LHCN-M2 (cell line): ENCODE results near the gene PDC. TPM values are rescaled to one million over a fixed set of nuclear protein-coding genes. Genes with fewer than 3 reads are reported as not detected.
"Not testable (repeated sequence)": the region's sequence is repeated elsewhere in the genome, so short reads cannot be mapped to it uniquely, and the experiment has no call there.

Experiments
- DNase-seq: peaks from one replicate; pipeline ENCODE4 v3.0.0-alpha.2; 2012; ENCODE audit warnings: low read depth
- total RNA-seq: library from RNA; depleted of rRNA; stranded (reverse); fragments of >200 nt; gene quantifications from 2 replicates; pipeline ENCODE4 v1.2.3, GENCODE V29; 2014

The PDC gene
- total RNA-seq, 1 experiment from 2014 or later = not detected

DNA sequence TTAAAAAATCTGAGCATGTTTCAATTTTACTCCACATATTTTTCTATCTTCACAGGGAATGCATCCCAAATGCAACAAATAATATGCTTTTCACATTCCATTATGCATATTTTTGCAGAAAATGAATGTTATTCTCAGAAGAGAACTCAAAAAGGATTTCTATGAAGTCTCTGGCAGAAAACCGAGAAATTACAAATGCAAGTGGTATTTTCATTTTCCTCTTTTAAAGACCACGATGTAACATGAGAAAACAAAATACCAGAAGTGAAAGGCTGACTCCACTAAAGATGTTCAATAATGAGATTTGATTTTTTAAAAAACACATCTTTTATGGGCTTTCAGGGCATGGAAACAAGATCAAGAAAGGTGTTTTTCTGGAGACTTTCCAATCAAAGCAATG lies 5.0 kb upstream of the PDC start:
- no peak for DNase-seq

DNA sequence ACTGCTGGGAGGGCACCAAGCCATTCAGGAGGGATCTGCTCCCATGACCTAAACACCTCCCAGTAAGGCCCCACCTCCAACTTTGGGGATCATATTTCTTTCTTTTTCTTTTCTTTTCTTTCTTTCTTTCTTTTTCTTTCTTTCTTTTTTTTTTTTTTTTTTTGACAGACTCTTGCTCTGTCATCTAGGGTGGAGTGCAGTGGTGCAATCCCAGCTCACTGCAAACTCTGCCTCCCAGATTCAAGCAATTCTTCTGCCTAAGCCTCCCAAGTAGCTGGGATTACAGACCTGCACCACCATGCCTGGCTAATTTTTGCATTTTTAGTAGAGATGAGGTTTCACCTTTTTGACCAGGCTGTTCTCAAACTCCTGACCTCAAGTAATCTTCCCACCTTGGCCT lies 4.6 kb upstream of the PDC start:
- DNase-seq = not testable (repeated sequence)

DNA sequence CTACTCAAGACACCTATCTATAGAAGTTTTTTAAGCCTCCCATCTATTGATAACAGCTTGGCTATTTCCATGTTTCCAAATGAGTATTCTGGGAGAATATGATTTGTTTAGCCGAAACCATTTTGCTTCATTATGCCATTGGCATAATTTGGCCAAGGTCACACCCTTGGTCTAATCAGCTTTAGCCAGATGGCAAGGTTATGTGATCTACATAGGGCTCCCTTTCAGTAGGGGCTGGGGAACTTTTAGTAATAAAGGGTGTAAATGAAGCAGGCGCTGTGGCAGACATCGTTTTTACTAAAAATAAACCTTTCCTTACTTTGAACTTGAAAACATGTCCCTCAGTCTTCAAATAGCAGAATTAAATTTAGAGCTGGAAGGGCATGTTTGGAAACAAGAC lies 3.0 kb upstream of the PDC start:
- no peak for DNase-seq

DNA sequence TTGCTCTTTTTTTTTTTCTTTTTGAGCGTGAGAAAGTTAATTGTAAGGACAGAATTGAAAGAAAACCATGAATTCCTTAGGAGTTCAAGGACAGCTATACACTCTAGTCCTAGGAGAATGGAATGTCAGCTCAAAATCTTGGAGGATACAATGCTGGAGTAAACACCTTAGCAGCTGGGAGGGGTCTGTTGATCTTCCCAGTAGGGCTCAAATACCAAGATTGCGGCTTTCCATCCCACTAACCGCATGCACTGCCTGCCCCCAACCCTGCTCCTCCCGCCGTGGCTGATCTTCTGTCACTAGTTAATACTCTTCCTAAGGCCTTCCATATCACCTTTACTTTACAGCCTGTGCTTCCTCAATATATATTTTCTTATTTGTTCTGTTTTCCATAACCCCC lies 2.6 kb upstream of the PDC start:
- DNase-seq = no peak

DNA sequence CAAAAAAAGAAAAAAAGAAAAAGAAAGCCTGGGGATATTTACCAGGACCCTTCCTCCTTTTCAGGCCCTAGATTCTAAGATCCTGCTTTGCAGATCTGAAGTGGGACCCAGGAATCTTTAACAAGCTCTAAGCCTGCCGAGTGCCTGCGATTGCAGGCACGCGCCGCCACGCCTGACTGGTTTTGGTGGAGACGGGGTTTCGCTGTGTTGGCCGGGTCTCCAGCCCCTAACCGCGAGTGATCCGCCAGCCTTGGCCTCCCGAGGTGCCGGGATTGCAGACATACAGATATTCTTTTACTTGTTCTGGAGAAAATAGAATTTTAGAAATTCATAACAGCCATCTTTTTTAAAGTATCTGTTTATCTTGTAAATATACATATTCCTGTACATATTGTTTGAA lies 1.8 kb downstream of the PDC start:
- DNase-seq = not testable (repeated sequence)

DNA sequence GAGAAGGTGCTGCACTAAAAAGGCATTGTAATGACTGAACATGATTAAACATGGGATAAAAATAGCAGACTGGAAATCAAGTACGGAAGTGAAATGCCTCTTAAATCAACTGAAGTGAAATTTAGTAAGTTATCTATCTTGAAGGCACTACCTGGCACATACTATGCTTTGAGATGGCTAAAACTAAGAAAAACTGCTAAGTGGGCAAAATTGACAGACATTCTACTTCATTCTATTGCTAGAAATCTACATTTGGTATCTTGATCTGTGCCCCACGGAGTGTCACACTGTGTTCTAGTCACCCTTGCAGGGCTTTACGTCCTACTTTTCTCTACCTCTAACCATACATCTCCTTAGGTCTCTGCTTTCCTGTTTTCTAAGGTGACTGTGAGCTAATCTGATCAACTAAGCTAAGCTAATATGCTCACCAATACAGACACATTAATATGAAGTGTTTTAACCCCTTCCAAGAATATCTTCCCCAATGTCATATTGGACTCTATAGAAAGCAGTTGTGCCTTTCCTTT lies 4.1 kb downstream of the PDC start:
- DNase-seq = no peak

DNA sequence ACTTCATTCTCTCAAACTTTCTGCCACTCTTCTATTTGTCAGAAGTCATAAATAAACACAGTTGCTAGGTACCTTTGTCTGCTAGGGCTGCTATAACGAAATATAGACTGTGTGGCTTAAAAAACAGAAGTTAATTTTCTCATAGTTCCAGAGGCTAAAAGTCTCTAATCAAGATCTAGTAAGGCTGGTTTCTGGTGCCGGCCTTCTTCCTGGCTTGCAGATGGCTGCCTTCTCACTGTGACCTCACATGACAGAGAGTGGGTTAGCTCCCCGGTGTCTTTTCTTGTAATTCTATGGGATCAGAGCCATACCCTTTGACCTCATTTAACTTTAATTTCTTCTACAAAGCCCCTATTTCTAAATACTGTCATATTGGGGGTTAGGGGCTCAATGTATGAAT lies 5.9 kb downstream of the PDC start:
- DNase-seq = no peak

DNA sequence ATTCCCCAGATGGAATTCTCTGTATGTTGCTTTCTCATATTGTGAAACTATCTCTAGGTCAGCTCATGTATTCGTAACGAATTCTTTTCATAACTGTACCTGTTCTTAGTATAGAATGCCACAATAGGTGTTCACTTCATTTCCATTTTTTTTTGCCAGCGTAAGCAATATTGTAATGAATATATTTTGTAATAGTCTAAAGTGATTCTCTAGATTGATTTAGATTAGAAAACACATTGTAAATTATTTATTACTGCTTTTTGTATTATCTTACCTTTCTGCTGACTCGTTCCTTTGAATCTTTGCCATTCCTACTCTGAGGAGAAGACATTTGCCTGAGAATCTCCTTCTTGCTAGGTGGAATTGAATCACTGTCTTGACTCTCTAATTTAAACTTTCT lies 14.8 kb downstream of the PDC start:
- no peak for DNase-seq

DNA sequence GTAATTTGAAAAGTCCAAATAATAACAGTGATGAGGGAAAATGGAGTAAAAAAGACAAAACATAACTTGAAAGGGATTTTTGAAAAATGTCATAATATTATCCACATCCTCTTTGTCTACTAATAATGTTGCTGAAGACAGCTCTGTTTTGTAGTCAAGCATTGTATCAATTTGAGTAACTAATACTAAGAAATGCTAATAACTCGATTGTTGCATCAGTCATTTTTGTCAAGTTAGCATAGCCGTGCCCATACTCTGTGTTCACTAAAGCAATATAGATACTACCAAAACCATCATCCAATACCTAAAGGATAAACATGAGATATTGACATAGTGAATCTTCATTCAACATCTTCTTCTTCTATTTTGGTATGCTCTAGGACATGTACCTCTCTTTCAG lies 17.3 kb downstream of the PDC start:
- no peak for DNase-seq

DNA sequence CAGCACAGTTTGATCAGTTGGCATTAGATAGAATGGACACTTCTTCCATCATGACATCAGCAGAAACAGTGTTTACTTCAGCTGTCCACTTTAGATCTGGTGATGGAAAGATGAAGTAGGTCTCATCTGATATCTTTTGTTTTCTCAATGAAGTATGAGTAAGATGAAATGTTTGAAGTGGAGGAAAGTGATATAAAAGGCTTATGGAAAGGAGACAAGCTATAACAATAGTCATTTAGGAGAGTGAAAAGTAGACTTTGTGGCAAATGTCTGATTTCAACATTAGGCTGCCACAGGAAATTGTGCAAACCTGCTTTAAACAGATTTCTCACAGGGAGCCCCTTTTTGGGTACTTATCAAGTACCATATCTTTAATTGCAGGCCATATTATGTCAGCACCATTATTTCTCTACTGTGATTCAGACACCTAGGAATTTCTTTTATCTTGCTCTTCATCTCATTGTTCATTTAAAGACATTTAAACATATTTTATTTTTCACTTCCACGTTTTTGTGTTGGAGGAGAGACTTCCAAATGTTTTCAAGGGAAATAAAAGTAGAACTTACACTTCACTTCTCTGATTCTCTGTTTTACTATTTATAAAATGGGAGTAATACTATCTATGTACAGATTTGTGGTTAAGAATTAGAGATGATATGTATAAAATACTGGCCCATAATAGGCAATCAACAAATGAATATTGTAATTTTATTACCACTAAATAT lies 18.1 kb downstream of the PDC start:
- DNase-seq = peak; percentile 50

DNA sequence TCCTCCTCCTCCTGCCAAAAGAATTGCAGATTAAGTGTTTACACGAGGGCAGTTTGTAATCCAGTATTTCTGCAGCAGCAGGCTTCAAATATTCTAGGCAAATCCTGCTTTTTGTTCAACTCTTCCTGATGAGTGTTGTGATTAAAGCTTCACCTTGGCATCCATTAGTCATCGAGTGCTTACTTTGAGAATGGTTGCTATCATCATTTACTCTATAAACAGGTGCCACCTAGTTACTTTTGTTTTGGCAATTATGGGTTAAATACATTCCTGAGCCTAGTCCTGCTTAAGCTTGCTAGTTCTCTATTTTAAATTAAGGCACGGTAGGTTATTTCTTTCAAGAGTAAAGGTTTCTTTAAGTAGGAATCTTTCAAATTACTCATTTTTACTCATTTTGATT lies 20.3 kb downstream of the PDC start:
- DNase-seq = peak; percentile 17

DNA sequence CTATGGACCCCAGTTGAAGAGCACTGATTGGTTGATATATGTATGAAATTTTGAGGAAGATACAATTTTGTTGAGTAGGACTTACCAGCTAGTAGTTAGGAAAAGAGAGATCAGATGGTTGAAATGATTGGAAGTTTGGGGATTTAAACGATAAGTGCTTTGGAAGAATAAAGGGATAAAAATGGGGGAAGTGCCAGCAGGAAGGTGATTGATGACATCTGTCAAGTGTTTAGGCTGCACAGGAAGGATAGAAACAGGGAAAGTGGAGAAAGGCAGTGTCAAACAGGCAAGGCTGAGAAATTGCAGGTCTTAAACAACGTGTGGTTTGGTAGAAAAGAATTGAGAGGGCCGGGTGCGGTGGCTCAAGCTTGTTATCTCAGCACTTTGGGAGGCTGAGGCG lies 22.3 kb downstream of the PDC start:
- DNase-seq = no peak

DNA sequence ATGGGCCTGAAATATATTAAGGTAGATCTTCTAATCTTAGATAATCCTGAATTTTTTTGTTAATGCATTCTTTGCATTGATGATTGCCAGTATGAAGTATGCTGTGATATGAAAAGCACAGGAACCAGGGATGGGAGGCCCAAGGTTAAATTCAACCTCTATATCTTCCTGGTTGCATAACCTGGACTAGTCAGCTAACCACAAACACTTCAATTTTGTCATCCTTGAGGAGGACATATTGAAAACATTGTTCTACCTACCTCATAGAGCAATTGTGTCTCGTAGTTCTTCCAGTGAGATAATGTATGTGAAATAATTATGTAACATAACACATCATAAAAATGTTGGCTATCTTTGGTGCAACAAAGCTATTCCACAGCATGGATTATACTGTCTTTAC lies 25.6 kb downstream of the PDC start:
- no peak for DNase-seq

DNA sequence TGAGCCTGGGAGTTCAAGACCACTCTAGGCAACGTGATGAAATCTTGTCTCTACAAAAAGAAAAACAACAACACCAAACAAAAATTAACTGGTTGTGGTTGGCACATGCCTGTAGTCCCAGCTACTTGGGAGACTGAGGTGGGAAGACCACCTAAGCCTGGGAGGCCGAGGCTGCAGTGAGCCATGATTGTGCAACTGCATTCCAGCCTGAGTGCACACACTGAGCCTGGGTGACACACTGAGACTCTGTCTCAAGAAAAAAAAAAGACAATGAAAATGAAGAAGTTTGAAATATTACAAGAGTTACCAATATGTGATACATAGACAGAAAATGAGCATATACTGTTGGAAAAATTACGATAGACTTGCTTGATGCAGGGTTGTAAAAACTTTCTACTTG lies 31.9 kb downstream of the PDC start:
- no peak for DNase-seq

DNA sequence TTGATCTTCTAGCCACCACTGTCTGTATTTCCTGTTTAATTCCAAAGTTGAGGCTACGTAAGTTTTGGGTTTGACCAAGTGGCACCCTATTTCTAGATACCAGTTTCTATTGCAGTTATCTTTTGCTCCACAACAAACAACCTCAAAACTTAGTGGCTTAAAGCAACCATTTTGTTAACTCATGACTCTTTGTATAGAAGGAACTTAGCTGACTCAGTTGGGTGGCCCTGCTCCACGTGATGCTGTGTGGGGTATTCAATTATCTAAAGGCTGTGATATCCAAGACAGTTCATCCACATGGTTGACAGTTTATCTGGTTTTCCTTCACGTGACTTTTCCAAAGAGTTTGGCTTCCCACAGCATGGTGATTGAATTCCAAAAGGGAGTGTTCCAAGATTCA lies 34.8 kb downstream of the PDC start:
- no peak for DNase-seq

DNA sequence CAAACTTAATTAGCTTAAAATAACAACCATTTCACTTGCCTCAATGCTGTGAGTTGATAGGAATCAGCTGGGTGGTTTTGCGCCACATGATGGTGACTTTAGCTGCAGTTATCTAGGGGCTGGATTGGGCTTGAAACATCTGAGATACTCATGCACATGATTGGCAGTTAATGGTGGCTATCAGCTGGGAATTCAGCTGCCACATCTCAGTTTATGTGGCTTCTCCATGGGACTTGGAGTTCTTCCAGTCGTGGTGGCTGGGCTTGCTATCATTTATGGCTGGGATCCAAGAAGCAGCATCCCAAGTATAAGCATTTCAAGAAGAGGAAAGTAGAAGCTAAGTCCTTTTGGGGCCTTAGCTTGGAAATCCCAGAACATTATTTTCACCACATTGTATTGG lies 36.4 kb downstream of the PDC start:
- DNase-seq = peak; percentile 92

DNA sequence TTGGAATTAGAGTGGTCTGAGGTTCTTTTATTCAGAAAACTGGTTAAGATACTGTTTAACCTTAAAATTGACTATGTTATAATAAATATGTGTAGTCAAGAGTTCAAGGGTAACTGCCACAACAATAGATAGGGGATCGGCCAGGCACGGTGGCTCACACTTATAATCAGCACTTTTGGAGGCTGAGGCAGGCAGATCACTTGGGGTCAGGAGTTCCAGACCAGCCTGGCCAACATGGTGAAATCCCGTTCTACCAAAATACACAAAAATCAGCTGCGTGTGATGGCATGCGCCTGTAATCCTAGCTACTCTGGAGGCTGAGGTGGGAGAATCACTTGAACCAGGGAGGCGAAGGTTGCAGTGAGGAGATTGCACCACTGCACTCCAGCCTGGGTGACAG lies 39.5 kb downstream of the PDC start:
- DNase-seq = no peak

DNA sequence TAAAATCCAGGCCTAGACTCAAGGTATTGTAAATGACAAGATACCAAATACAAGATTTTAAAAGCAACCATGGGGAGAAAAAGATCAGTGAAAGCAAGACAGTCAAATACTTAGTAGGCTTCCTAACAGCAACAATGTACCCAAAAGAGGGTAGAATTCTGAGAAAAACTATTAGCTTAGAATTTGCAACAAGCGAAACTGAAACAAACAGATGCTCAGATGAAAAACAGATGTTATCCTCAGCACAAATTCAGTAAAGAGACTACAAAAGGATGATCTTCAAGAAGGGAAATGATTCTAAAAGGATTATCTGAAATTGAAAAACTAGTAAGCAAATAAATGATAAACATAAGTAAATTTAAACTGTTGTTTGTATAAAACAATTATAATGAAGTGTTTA lies 40.0 kb downstream of the PDC start:
- DNase-seq = no peak

DNA sequence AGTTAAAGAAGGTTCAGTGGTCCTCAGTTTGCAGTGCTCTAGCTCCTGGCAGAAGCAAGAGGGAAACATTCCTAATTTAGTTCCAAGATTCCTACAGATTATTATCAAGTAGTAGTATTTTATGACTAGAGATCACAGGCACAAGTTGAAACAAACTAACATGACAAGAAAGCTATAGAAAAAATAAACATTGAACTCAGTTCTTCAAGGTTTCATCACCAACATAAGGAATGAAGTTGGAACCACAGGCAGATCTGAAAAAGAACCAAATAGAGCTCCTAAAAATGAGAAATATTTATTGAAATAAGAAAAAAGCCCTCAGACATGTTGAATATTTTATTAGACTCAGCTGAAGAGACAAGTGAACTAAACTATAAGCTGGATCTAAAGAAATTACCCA lies 40.6 kb downstream of the PDC start:
- DNase-seq = no peak

DNA sequence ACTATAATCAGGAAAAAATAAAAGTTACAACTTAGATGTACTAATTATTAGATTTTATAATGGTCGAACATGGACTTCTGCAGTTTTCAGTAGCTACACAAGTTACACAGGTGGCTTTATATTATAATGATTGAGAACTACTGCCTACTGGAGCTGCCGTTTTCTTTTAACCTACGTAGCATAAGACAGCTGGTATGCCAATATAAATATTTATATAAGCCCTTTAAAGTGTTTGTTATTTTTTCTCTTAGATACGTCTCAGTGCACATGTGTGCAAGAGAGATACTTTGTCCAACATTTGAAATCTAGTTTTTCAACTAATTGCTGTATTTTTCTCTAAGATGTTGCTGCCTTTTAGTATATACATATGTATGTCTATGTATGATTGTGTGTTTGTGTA lies 42.4 kb downstream of the PDC start:
- no peak for DNase-seq

DNA sequence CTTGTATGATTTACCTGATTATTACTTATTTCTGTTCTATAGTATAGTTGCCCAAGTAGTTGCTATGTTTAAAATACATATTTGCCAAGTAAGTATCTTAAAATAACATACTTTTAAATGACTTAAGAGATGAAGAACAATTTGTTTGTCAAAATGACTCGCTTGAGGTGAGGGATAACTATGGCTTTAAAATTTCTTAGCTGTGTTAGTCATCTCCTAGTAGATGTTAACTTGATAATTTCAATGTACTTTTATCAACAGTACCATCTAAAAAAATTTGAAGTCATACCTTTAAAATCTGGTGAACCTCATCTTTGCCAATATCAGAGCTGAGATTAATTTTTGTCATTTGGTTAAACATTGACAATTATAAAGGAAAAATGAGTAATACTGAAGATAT lies 47.6 kb downstream of the PDC start:
- DNase-seq = peak; percentile 24

DNA sequence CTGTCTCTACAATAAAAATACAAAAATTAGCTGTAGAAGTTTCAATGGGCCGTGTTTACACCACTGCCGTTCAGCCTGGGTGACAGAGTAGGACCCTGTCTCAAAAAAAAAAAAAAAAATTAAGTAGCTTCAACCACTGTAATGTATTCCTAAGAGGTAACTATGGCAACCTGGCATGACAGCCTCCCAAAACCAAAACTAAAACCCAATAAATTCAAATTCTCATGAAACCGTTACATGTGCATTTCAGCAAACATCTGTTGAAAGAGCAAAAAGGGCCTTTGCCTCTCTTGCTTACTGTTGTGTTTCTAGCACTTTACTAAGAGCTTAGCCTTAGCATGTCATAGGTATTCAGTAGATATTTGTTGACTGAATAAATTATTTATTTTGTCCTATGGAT lies 51.8 kb downstream of the PDC start:
- no peak for DNase-seq

DNA sequence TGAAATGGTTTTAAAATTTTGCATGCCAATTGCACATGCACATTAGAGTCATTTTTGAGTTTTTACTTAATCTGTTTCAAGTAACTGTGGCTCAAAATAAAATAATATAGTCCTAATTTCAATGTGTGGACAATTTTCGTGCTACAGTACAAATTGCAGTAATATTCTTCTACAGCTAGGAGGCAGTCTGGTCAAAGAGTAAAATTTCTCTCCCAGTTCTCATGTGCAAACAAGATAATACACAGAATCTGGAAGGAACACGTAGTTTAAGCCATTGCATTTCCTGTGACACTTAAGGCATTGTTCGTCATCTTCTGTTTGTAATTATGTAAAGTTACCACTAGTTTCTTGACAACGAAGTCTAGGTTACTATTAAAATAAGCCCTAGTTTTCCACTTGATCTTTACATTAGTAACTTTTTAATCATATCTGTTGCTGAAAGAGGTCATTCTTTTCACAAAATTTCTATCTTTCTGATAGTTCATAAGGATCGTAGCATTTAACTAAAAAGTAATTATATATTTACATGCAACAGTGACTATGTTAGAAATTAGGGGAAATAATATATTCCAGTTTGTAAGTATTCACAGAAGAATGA lies 56.4 kb downstream of the PDC start:
- peak; percentile 47 for DNase-seq

DNA sequence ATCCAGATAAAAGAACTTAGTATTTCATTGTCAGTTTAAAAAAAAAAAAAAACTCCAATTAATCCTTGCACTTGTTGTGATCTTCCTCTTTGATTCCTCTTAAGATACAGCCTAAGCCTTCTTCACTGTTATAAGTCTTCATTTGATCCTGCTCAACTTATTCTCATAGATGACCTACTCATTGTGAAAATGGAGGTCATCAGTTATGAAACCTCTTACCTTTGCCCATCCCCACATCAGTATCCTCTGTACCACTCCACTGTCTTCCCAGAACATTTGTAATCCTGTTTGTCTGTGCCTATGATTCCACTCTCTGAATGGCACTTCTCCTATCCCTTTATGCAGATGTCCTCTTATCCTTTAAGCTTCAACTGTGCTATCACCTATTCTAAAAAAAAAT lies 57.3 kb downstream of the PDC start:
- DNase-seq = no peak
